Loucy (cell line): ENCODE measurements around the gene FES.

Source experiments
- H2AFZ ChIP-seq: fragments of 200-600 bp; sonication (generic); 2 replicates; pipeline ENCODE4 v1.6.0; 2016; ENCODE audit warnings: antibody characterized with exemption, mild to moderate bottlenecking, low read length, moderate library complexity
- H3F3A ChIP-seq: fragments of 200-600 bp; 2 replicates; pipeline ENCODE4 v1.6.0; 2016; ENCODE audit warnings: antibody characterized with exemption, low read depth, mild to moderate bottlenecking
- H3K27me3 ChIP-seq: fragments of 200-600 bp; sonication (generic); 2 replicates; pipeline ENCODE4 v1.6.1; 2014; ENCODE audit warnings: low read length, mild to moderate bottlenecking; ENCODE audit not compliant: insufficient read depth, poor library complexity, severe bottlenecking
- H3K36me3 ChIP-seq: fragments of 200-600 bp; sonication (generic); 2 replicates; pipeline ENCODE4 v1.6.1; 2016; ENCODE audit warnings: low read length; ENCODE audit not compliant: insufficient read depth
- H3K4me1 ChIP-seq: fragments of 200-600 bp; sonication (generic); 2 replicates; pipeline ENCODE4 v1.5.1; 2014; ENCODE audit warnings: low read length, mild to moderate bottlenecking; ENCODE audit not compliant: insufficient read depth, poor library complexity, severe bottlenecking
- H3K4me2 ChIP-seq: fragments of 200-600 bp; sonication (generic); 2 replicates; pipeline ENCODE4 v1.6.0; 2014; ENCODE audit warnings: antibody characterized with exemption, low read length, low read depth, mild to moderate bottlenecking; ENCODE audit not compliant: poor library complexity, severe bottlenecking
- H3K4me3 ChIP-seq: fragments of 200-600 bp; sonication (generic); 2 replicates; pipeline ENCODE4 v1.5.1; 2014; ENCODE audit warnings: low read length, mild to moderate bottlenecking, mixed read lengths; ENCODE audit not compliant: poor library complexity, severe bottlenecking
- H3K79me2 ChIP-seq: fragments of 200-600 bp; sonication (generic); 2 replicates; pipeline ENCODE4 v1.6.1; 2014; ENCODE audit warnings: low read length; ENCODE audit not compliant: insufficient read depth
- H3K9ac ChIP-seq: fragments of 200-600 bp; sonication (generic); 2 replicates; pipeline ENCODE4 v1.6.0; 2014; ENCODE audit warnings: mild to moderate bottlenecking, low read depth, low read length, moderate library complexity; ENCODE audit not compliant: poor library complexity, severe bottlenecking
- H3K9me2 ChIP-seq: fragments of 200-600 bp; sonication (generic); replicated peaks from 2 replicates; pipeline ENCODE4 v1.6.1; 2016; ENCODE audit warnings: low read depth, low read length, mixed read lengths
- H3K9me3 ChIP-seq: fragments of 200-600 bp; sonication (generic); 2 replicates; pipeline ENCODE4 v1.6.1; 2014; ENCODE audit warnings: mild to moderate bottlenecking, antibody characterized with exemption, low read length, low read depth; ENCODE audit not compliant: insufficient read depth
- H4K20me1 ChIP-seq: fragments of 200-600 bp; sonication (generic); 2 replicates; pipeline ENCODE4 v1.6.0; 2014; ENCODE audit warnings: antibody characterized with exemption, low read length, mild to moderate bottlenecking; ENCODE audit not compliant: insufficient read depth, poor library complexity, severe bottlenecking
- CTCF ChIP-seq: fragments of 200-600 bp; sonication (generic); conservative IDR thresholded peaks from 2 replicates; pipeline ENCODE4 v1.5.1; 2014; ENCODE audit warnings: mild to moderate bottlenecking, antibody characterized with exemption, low read length
- EZH2phosphoT487 ChIP-seq: fragments of 200-600 bp; IDR thresholded peaks from 2 replicates; pipeline ENCODE4 v1.6.1; 2018; ENCODE audit warnings: antibody characterized with exemption, mild to moderate bottlenecking, moderate library complexity, borderline replicate concordance

The FES gene

DNA sequence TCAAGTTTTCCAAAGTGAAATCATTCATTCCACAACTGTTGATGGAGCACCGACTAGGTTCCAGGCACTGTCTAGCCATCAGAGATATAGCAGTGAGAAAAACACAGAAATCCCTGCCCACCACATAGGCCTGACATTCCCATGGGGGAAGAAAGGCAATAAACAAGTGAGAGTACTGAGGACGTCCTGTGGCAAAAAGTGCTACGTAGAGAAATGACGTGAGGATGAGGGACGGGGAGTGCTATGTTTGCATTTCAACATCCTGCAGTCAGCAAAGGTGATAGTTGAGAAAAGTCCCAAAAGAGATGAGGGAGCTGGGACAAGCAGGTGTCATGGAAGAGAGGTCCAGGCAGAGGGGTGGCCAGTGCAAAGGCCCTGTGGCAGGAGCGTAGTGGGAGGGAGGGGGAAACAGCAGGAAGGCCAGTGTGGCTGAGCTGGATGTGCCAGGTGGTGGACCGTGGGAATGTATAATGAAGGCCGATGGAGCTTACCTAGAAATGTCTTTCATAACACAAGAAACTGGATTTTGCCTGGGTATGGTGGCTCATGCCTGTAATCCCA is 26.3 kb upstream of the FES start:
- H4K20me1 ChIP-seq: no peaks in the 10 kb centered on the region
- H3K4me2 ChIP-seq: no peak overlapping the region
- H3K36me3 ChIP-seq: no peaks in the 10 kb centered on the region
- H3K9me3 ChIP-seq: no peaks in the 10 kb centered on the region
- TF ChIP-seq CTCF (no peak), EZH2phosphoT487 (no peak)
- no peak overlapping the region for H3K4me3 ChIP-seq
- H3K79me2 ChIP-seq: no peaks in the 10 kb centered on the region
- no peak overlapping the region for H2AFZ ChIP-seq
- H3K4me1 ChIP-seq: peaks cover 20% of the 10 kb centered on the region
- no peak overlapping the region for H3K9ac ChIP-seq
- H3K9me2 ChIP-seq: no peaks in the 10 kb centered on the region
- H3K27me3 ChIP-seq: no peaks in the 10 kb centered on the region
- no peaks in the 10 kb centered on the region for H3F3A ChIP-seq

DNA sequence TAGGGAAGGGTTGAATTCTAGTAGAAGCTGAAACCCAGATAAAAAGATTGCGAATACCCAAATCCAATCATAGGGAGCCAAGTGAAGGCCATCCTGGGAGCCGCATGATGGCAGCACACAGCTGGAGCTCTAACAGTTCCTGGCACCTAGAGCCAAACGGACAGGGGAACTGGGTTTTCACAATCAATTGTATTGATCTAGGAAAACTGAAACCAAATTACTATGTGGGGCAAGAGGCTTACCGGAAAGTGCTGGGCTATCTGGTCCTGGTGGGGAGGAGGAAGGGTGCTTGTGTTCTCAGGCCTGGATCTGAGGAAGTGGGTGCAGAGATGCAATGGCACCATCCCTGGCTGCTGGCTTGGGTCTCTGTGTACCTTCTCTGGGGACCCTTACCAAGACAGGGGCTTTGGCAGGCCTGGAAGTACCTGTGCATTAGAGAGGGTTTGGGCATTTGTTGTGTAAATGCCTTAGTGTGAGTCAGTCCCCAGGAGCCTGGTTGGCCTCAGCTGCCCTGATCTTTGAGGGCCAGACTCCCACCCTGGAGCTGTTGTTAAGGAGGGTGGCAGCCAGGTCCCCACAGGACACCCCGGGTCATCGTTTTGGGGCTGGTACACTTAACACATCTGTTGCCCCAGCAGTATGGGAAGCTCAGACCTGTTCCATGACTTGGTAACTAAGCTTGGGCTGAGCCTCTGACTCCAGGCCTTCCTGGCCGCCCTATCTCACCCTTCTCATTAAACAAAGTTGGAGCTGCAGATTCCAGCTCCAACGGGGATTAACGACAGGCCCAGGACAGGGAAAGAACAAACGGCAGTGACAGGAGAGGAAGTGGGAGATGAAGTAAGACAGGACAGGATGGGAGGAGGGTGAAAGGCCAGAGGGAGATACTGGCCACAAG is 24.8 kb upstream of the FES start:
- no peaks in the 10 kb centered on the region for H3K9me3 ChIP-seq
- H2AFZ ChIP-seq: 0 out of 2 replicates have a peak overlapping the region, but pooled peaks have one; percentile 35
- H3K27me3 ChIP-seq: no peaks in the 10 kb centered on the region
- no peaks in the 10 kb centered on the region for H3K36me3 ChIP-seq
- no peaks in the 10 kb centered on the region for H3K79me2 ChIP-seq
- H4K20me1 ChIP-seq: no peaks in the 10 kb centered on the region
- TF ChIP-seq EZH2phosphoT487 (no peak), CTCF (no peak)
- no peaks in the 10 kb centered on the region for H3K9me2 ChIP-seq
- H3K9ac ChIP-seq: no peak overlapping the region
- no peak overlapping the region for H3K4me2 ChIP-seq
- peaks cover 20% of the 10 kb centered on the region for H3K4me1 ChIP-seq
- no peaks in the 10 kb centered on the region for H3F3A ChIP-seq
- no peak overlapping the region for H3K4me3 ChIP-seq

GRCh38 chr15:90860450-90860849 is 23.9 kb upstream of the FES start:
- no peaks in the 10 kb centered on the region for H3K9me3 ChIP-seq
- H3K9me2 ChIP-seq: no peaks in the 10 kb centered on the region
- H3K36me3 ChIP-seq: no peaks in the 10 kb centered on the region
- no peaks in the 10 kb centered on the region for H3F3A ChIP-seq
- peaks cover 20% of the 10 kb centered on the region for H3K4me1 ChIP-seq
- H3K4me3 ChIP-seq: no peak overlapping the region
- TF ChIP-seq CTCF (no peak), EZH2phosphoT487 (no peak)
- H2AFZ ChIP-seq: no peak overlapping the region
- no peak overlapping the region for H3K9ac ChIP-seq
- H3K79me2 ChIP-seq: no peaks in the 10 kb centered on the region
- no peaks in the 10 kb centered on the region for H4K20me1 ChIP-seq
- no peak overlapping the region for H3K4me2 ChIP-seq
- H3K27me3 ChIP-seq: no peaks in the 10 kb centered on the region
